Measurements from ENCODE around the gene TMTC1.

Gene TMTC1

GRCh38 chr12:29518407-29518806 lies 265.3 kb downstream of the TMTC1 start:
- no peak overlapping the region for H3K27ac ChIP-seq
- H3K4me3 ChIP-seq, result no peak overlapping the region

GRCh38 chr12:29517264-29517663 lies 266.5 kb downstream of the TMTC1 start:
- no peak overlapping the region for H3K27ac ChIP-seq
- H3K4me3 ChIP-seq, result no peak overlapping the region

GRCh38 chr12:29516431-29516875 lies 267.3 kb downstream of the TMTC1 start:
- no peak overlapping the region for H3K27ac ChIP-seq
- H3K4me3 ChIP-seq, result no peak overlapping the region

- Histone ChIP-seq H3K27ac (no peak overlapping the region), H3K4me3 (no peak overlapping the region)
These were observed 273.1 kb downstream of the TMTC1 start for GRCh38 chr12:29510591-29511185.

- Histone ChIP-seq H3K27ac (no peak overlapping the region), H3K4me3 (no peak overlapping the region)
These were observed 274.2 kb downstream of the TMTC1 start for GRCh38 chr12:29509503-29509902.

- H3K4me3 ChIP-seq, result no peak overlapping the region
- H3K27ac ChIP-seq, result no peak overlapping the region
These were observed 274.8 kb downstream of the TMTC1 start for GRCh38 chr12:29508949-29509348.

- no peak overlapping the region for H3K4me3 ChIP-seq
- no peak overlapping the region for H3K27ac ChIP-seq
These were observed 278.6 kb downstream of the TMTC1 start for GRCh38 chr12:29505122-29505521.

GRCh38 chr12:29503283-29503682 lies 280.5 kb downstream of the TMTC1 start:
- no peak overlapping the region for H3K4me3 ChIP-seq
- no peak overlapping the region for H3K27ac ChIP-seq

- H3K27ac ChIP-seq, result no peak overlapping the region
- H3K4me3 ChIP-seq, result no peak overlapping the region
These were observed 284.5 kb downstream of the TMTC1 start for GRCh38 chr12:29499235-29499634.

- H3K27ac ChIP-seq, result no peak within 1 kb of the TSS
These were observed 286.2 kb downstream of the TMTC1 start, which contains the start of gene OVCH1 for GRCh38 chr12:29497588-29497987. Gene OVCH1 (minus strand): TSS chr12:29497686. CDS start chr12:29497686, 0 bp downstream.

GRCh38 chr12:29492891-29493290 lies 290.9 kb downstream of the TMTC1 start:
- Histone ChIP-seq H3K4me3 (no peak overlapping the region), H3K27ac (no peak overlapping the region)

More at GRCh38 chr12:29497588-29497987, 286.2 kb downstream of the TMTC1 start, which contains the start of gene OVCH1:
- H3K4me3 ChIP-seq, result no peak within 1 kb of the TSS

GRCh38 chr12:29486972-29487371 lies 296.8 kb downstream of the TMTC1 start:
- H3K27ac ChIP-seq, result no peak overlapping the region
- H3K4me3 ChIP-seq, result no peak overlapping the region

GRCh38 chr12:29463198-29463597 lies 320.5 kb downstream of the TMTC1 start:
- H3K4me3 ChIP-seq, result no peak overlapping the region
- no peak overlapping the region for H3K27ac ChIP-seq

- Histone ChIP-seq H3K4me3 (no peak overlapping the region), H3K27ac (no peak overlapping the region)
These were observed 323.7 kb downstream of the TMTC1 start for GRCh38 chr12:29460082-29460481.

- Histone ChIP-seq H3K4me3 (no peak overlapping the region), H3K27ac (no peak overlapping the region)
These were observed 328.7 kb downstream of the TMTC1 start for GRCh38 chr12:29455087-29455486.

- H3K4me3 ChIP-seq, result no peak overlapping the region
These were observed 331.9 kb downstream of the TMTC1 start for GRCh38 chr12:29451888-29452287.

More at GRCh38 chr12:29451888-29452287, 331.9 kb downstream of the TMTC1 start:
- H3K27ac ChIP-seq, result no peak overlapping the region
